NOMO-1 treated with dmso at 0.1 percent for 144 hours (cell line): ENCODE results near the gene RIMBP2.

Experiments
- DNase-seq: peaks from one replicate; lab custom pipeline; 2025; ENCODE audit not compliant: unreplicated experiment; lab: John Stamatoyannopoulos, UW

The RIMBP2 gene

GRCh38 chr12:130396667-130397066 is 319.4 kb downstream of the RIMBP2 start:
- no peak for DNase-seq

DNA sequence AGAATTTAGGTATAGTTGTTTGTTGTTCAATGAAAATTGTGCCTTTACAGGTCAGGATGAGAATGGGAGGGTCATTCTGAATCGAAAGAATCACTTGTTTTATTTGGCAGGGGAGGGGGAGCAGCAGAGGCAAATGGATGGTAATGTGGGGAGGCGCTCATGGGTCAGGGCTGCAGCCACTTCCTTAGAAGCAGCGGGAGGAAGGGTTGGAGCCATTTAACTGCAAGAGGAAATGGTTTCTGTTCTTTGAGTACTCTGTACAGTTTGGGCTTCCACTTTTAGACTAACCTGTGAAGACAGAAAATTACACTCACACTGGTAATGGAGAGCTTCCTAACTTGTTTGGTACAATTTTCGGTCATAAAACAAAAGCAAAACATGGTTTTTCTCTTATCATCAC is 321.2 kb downstream of the RIMBP2 start:
- DNase-seq, result no peak

DNA sequence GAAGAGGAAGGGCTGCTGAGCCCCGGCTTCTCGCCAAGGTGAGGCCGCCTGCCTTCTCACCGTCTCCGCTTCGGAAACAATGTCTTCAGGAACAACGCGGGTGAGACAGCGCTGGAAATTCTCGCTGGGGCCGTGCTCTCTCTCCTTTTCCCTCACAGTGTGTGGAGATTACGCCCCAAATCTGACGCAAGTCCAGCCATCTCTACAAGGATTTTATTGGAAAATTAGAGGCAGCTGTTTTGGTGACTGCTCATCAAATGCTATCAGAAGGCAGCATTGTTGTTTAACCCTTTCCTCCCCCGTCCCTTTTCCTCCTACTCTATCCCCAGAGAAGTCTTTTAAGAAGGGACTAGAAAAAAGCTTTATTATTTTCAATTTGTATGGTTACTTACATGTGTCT is 324.9 kb downstream of the RIMBP2 start:
- DNase-seq, result no peak

DNA sequence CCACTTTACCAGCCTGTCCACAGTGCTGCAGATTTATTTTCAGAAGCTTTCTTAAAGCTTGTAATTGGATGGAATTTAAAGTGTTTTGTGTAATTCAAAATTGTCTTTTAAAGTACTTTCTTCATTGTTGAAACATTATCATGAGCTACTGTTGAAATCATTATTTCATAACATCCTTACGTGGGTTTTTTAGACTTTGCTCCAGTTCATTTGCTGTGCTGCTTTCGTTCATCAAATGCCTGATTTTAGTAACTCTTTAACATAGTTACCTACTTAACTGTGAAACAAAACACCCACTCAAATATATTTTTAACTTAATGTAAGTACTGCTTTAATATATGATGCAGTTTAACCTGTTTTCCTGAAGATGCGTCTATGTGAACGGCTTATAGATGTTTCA is 330.9 kb downstream of the RIMBP2 start:
- no peak for DNase-seq

GRCh38 chr12:130384234-130384633 is 331.9 kb downstream of the RIMBP2 start:
- DNase-seq, result no peak

DNA sequence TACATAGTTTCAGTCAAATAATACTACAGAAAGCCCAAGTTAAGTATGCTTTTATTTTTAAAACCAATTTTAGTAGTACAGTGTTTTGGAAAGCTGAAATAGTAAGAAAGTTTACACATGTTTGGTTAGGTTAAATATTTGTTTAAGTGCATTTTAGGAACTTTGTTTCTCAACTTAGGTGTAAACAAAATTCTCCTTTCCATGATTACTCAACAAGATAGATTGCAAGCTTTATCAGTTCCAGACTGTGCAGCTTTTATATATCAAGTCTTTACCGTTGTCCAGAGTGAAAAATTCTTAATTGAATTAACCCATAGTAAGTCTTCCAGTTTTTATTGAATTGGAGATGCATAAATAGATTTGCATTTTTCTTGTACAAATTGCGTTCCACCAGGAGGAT is 333.3 kb downstream of the RIMBP2 start:
- no peak for DNase-seq

- DNase-seq, result no peak
Measured at GRCh38 chr12:130375296-130376287, 340.5 kb downstream of the RIMBP2 start.

DNA sequence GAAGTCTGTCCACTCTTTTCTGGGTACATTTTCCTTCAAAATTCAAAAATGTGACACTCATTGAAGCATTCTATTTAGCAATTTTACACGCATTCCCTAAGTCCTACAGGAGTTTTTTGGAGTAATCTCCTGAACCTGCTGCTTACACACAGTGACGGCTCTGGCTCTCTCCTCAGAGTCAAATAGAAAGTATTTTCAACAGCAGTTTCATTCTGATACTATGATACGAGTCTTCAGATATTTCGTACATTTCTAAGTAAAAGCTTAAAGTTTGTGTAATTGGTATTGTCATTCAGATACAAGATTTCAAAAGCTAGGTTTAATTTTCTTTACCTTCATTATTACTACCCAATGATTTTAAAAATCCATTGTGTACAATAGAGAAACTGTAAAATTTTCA is 342.0 kb downstream of the RIMBP2 start:
- DNase-seq, result no peak

- DNase-seq, result no peak
Measured at GRCh38 chr12:130372936-130373335, 343.2 kb downstream of the RIMBP2 start.

GRCh38 chr12:130371296-130371695 is 344.8 kb downstream of the RIMBP2 start:
- no peak for DNase-seq

- DNase-seq, result no peak
Measured at GRCh38 chr12:130369816-130370215, 346.3 kb downstream of the RIMBP2 start.

DNA sequence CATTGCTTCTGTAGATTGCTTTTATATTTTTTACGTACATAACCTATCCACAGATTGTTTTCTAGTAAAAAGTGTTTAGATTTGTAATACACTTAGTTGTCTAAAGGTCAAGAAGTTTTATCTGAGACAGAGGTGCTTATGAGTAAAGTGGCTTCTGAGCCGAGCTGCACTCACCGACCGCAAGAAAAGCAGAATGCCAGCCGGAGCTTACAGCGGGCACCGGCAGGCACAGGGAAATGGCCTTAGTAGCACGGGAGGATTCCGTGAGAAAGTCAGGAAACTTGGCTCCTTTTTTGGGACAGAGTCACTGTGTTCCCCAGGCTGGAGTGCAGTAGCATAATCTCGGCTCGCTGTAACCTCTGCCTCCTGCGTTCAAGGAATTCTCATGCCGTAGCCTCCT is 348.6 kb downstream of the RIMBP2 start:
- DNase-seq, result no peak

DNA sequence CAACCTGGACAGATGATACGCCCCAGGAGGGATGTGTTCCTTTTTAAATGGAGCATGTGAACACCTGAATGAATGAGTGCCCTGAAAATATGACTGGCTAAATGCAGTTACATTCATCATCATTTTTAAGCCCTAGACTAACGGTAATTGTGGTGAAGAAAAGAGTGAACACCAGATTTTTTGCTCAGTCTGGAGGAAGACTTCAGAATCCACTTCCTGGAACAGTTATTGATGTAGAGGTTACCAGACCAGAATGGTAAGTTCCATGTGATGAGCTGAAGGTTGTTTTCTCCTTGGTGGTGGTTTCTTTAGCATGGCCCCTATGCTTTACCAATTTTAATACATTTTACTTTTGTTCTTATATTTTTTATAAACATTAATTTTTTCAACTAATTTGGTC is 349.1 kb downstream of the RIMBP2 start:
- DNase-seq, result no peak

DNA sequence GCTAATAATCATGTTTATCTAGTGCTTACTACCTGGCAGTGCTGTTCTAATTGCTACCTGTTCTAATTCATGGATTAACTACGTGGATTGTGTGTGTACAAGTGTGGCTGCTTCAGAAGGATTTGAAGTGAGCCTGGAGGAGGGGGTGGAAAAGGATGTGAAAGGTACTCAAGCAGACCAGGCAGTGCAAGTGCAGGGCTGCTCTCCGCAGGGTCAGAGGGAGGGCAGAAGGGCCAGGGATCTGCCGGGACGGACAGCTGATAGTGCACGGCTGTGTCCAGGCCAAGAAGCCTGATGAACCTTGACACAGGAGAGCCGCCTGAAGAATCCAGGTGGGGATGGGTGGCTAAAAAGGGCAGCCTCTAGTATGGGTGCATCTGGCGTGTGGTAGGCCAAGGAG is 349.9 kb downstream of the RIMBP2 start:
- DNase-seq, result no peak

- no peak for DNase-seq
Measured at GRCh38 chr12:130364578-130364977, 351.5 kb downstream of the RIMBP2 start.

- DNase-seq, result no peak
Measured at GRCh38 chr12:130362060-130362459, 354.0 kb downstream of the RIMBP2 start.

GRCh38 chr12:130357729-130358330 is 358.3 kb downstream of the RIMBP2 start:
- DNase-seq, result no peak

GRCh38 chr12:130357241-130357640 is 358.9 kb downstream of the RIMBP2 start:
- DNase-seq, result no peak

DNA sequence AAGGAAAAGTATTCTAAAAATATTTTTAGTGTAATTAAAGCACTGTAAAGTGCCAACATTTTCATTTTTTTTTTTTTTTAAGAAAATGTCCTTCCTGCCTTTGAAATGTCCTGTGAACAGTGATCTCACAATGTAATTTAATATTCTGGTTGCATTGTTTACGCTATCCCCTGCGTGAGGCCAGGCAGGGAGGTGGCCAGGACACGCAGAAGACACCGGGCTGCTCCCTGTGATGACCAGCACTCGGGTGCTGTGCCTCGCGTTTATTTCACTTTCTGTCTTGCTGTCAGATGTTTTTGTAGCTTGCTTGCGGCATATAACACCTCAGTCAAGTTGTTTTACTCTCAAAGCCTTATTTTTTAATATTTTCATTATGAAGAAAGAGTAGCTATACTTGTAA is 359.9 kb downstream of the RIMBP2 start:
- DNase-seq, result no peak

DNA sequence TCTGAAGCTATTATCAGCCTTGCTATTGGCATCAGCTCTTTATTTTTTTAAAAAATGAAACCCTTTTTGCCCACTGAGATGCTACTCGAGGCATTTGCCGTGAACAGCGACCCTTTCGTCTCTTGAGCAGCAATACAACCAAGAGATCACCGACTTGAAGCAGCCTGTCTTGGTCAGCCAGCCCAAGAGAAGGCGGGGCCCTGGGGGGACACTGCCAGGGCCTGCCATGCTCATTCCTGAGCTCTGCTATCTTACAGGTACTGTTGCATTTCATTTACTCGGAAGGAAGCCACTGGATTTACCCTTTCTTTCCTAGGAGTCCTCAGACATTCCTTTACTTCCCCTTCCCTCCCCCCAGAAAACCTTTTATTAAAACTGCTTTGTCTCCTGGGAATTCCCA is 361.7 kb downstream of the RIMBP2 start:
- DNase-seq, result no peak

DNA sequence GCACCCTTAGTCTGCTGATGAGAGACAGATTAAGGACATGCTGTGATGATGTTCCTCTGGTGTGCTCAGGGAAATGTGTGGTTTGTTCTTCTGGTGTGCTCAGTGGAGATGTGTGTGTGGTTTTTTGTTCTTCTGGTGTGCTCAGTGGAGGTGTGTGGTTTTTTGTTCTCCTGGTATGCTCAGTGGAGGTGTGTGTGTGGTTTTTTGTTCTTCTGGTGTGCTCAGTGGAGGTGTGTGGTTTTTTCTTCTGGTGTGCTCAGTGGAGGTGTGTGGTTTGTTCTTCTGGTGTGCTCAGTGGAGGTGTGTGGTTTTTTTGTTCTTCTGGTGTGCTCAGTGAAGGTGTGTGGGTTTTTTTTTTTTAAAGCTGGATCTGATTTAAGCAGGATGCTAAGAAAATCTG is 363.0 kb downstream of the RIMBP2 start:
- no peak for DNase-seq

GRCh38 chr12:130351326-130351725 is 364.8 kb downstream of the RIMBP2 start:
- DNase-seq, result no peak
